ENCODE data around the gene ANKRD10. TPM values are rescaled to one million over a fixed set of nuclear protein-coding genes. Genes with fewer than 3 reads are reported as not detected.

ANKRD10 gene
- total and polyA plus RNA-seq, 2 donors from 2014 or later = 64.9 to 159 TPM

- Histone ChIP-seq H3K27ac (ENCODE audit: low read depth in 2 of 2, low read length in 2 of 2) (no peak overlapping the region), H3K27me3 (ENCODE audit: control insufficient read depth, insufficient read depth, low read length) (no peaks in the 10 kb centered on the region), H3K4me3 (ENCODE audit: low read length in 3 of 3) (no peak overlapping the region), H3K9ac (ENCODE audit: low read length in 3 of 3) (no peak overlapping the region), H3K36me3 (ENCODE audit: control insufficient read depth in 2 of 3, insufficient read depth in 3 of 3, low read length in 3 of 3) (no peaks in the 10 kb centered on the region), H3K9me3 (ENCODE audit: control insufficient read depth in 2 of 3, insufficient read depth in 1 of 3, low read length in 3 of 3) (no peaks in the 10 kb centered on the region), H3K4me1 (ENCODE audit: control insufficient read depth in 2 of 3, insufficient read depth in 2 of 3, low read depth in 1 of 3, low read length in 3 of 3) (no peaks in the 10 kb centered on the region)
- no peak for FAIRE-seq
- DNase-seq = no peak
- intact Hi-C loops (cut with DNase I) = no loop called here
- TF ChIP-seq, protein P1, sequence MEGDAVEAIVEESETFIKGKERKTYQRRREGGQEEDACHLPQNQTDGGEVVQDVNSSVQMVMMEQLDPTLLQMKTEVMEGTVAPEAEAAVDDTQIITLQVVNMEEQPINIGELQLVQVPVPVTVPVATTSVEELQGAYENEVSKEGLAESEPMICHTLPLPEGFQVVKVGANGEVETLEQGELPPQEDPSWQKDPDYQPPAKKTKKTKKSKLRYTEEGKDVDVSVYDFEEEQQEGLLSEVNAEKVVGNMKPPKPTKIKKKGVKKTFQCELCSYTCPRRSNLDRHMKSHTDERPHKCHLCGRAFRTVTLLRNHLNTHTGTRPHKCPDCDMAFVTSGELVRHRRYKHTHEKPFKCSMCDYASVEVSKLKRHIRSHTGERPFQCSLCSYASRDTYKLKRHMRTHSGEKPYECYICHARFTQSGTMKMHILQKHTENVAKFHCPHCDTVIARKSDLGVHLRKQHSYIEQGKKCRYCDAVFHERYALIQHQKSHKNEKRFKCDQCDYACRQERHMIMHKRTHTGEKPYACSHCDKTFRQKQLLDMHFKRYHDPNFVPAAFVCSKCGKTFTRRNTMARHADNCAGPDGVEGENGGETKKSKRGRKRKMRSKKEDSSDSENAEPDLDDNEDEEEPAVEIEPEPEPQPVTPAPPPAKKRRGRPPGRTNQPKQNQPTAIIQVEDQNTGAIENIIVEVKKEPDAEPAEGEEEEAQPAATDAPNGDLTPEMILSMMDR (IDR thresholded peaks at IDR 0.05; ENCODE audit: borderline replicate concordance, extremely low read depth, insufficient read depth) = no peak
Observed at GRCh38 chr13:110945928-110946570, 31.2 kb upstream of the ANKRD10 start.

GRCh38 chr13:110944968-110945927 lies 30.4 kb upstream of the ANKRD10 start:
- Histone ChIP-seq H3K27me3 (ENCODE audit: control insufficient read depth, insufficient read depth, low read length) (no peaks in the 10 kb centered on the region), H3K27ac (ENCODE audit: low read depth in 2 of 2, low read length in 2 of 2) (no peak overlapping the region), H3K9me3 (ENCODE audit: control insufficient read depth in 2 of 3, insufficient read depth in 1 of 3, low read length in 3 of 3) (no peaks in the 10 kb centered on the region), H3K4me1 (ENCODE audit: control insufficient read depth in 2 of 3, insufficient read depth in 2 of 3, low read depth in 1 of 3, low read length in 3 of 3) (no peaks in the 10 kb centered on the region), H3K36me3 (ENCODE audit: control insufficient read depth in 2 of 3, insufficient read depth in 3 of 3, low read length in 3 of 3) (no peaks in the 10 kb centered on the region), H3K9ac (ENCODE audit: low read length in 3 of 3) (no peak overlapping the region), H3K4me3 (ENCODE audit: low read length in 3 of 3) (no peak overlapping the region)
- DNase-seq (no peak), FAIRE-seq (no peak)
- intact Hi-C loops (cut with DNase I) = no loop called here
- TF ChIP-seq, protein P1 (IDR thresholded peaks at IDR 0.05; ENCODE audit: borderline replicate concordance, extremely low read depth, insufficient read depth) = no peak

DNA sequence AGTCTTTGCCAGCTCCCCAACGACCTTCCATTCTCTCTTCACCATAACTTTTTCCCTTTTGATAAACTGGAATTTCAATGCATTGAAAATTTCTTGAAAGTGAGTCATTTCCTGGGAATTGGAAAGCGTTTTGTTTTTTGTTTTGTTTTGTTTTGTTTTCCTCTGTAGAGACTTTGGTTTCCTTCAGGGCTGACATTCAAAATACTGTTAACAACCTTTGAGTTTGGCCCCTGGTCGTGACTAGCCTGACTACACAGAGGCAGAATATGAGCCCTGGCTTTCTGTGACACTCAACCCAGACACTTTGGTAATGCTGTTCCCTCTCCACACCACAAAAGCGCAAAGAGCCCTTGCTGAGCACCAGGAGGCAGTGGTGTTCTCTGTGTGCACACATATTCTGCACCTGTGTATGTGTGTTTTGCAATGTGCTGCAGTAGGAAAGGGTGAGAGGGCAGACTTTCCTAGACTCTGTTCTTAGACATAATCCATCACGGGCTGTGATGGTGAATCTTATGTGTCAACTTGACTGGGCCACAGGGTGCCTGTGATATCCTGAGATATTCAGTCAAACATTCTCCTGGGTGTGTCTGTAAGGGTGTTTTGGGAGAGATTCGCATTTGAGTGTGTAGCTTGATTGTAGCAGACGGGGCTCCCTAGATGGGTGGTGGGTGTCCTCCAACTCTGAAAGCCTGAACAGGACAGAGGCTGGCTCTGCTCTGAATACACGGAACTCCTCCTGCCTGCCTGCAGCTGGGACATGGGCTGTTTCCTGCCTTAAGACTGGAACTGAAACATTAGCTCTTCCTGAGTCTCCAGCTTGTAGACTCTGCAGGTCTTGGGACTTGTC lies 29.5 kb upstream of the ANKRD10 start:
- H3K27ac ChIP-seq (ENCODE audit: low read depth in 2 of 2, low read length in 2 of 2) = no peak overlapping the region
- H3K36me3 ChIP-seq (ENCODE audit: control insufficient read depth in 2 of 3, insufficient read depth in 3 of 3, low read length in 3 of 3) = no peaks in the 10 kb centered on the region
- peak in 3 of 5 donors; percentile 26 to 43 (median 42) for DNase-seq
- H3K4me3 ChIP-seq (ENCODE audit: low read length in 3 of 3) = no peak overlapping the region
- no peaks in the 10 kb centered on the region for H3K9me3 ChIP-seq (ENCODE audit: control insufficient read depth in 2 of 3, insufficient read depth in 1 of 3, low read length in 3 of 3)
- H3K9ac ChIP-seq (ENCODE audit: low read length in 3 of 3) = no peak overlapping the region
- no peaks in the 10 kb centered on the region for H3K27me3 ChIP-seq (ENCODE audit: control insufficient read depth, insufficient read depth, low read length)
- TF ChIP-seq, protein P1 (IDR thresholded peaks at IDR 0.05; ENCODE audit: borderline replicate concordance, extremely low read depth, insufficient read depth) = peak; percentile 26
- intact Hi-C loops (cut with DNase I) = no loop called here
- FAIRE-seq = no peak
- H3K4me1 ChIP-seq (ENCODE audit: control insufficient read depth in 2 of 3, insufficient read depth in 2 of 3, low read depth in 1 of 3, low read length in 3 of 3) = no peaks in the 10 kb centered on the region
